Esophagus muscularis mucosa (tissue), 4 donors: ENCODE results near the gene IFT57. TPM values are rescaled to one million over a fixed set of nuclear protein-coding genes. Genes with fewer than 3 reads are reported as not detected.

ENCODE experiments used
- DNase-seq: peaks from one replicate; pipeline ENCODE4 v3.0.0-alpha.2; 2017; ENCODE audit errors: extremely low spot score
- H3K27ac ChIP-seq, 4 donors: fragments of 200-600 bp; sonication (generic); replicated peaks in 1 of 4; 1 replicate in 3 of 4; 2 replicates in 1 of 4; pipeline ENCODE4 v1.5.1; 2016 to 2019; ENCODE audit warnings: mild to moderate bottlenecking in 1 of 4
- H3K27me3 ChIP-seq, 4 donors: fragments of 200-600 bp; sonication (generic); one replicate each; pipeline versions ENCODE4 v1.5.1 to v1.6.0; 2016 to 2019
- H3K36me3 ChIP-seq, 4 donors: fragments of 200-600 bp; sonication (generic); one replicate each; pipeline ENCODE4 v1.5.1; 2016 to 2019
- H3K4me1 ChIP-seq, 4 donors: fragments of 200-600 bp; sonication (generic); one replicate each; pipeline ENCODE4 v1.5.1; 2016 to 2019
- H3K4me3 ChIP-seq, 4 donors: fragments of 200-600 bp; sonication (generic); 1 replicate in 2 of 4; 2 replicates in 2 of 4; pipeline ENCODE4 v1.5.1; 2016 to 2019; ENCODE audit warnings: mild to moderate bottlenecking in 4 of 4, moderate library complexity in 1 of 4
- H3K9me3 ChIP-seq, 4 donors: fragments of 200-600 bp; sonication (generic); 1 replicate in 3 of 4; 2 replicates in 1 of 4; pipeline ENCODE4 v1.5.1; 2016 to 2019
- CTCF ChIP-seq, 3 experiments: fragments of 200-600 bp in 2 of 3; fragments of 450-650 bp in 1 of 3; sonication (generic) in 2 of 3; IDR thresholded peaks; one replicate each; pipeline ENCODE4 v1.5.1; 2017 to 2019; ENCODE audit warnings: antibody characterized with exemption in 3 of 3, mild to moderate bottlenecking in 2 of 3, moderate library complexity in 1 of 3
- EP300 ChIP-seq: sonication (generic); formaldehyde crosslinking; IDR thresholded peaks from one replicate; pipeline ENCODE4 v1.6.1; 2017; ENCODE audit warnings: antibody characterized with exemption
- POLR2A ChIP-seq: fragments of 450-650 bp; IDR thresholded peaks from one replicate; pipeline ENCODE4 v1.6.1; 2017; ENCODE audit warnings: antibody characterized with exemption, moderate library complexity, mild to moderate bottlenecking, low read depth
- POLR2AphosphoS5 ChIP-seq, 2 donors: sonication (generic); formaldehyde crosslinking; IDR thresholded peaks; one replicate each; pipeline ENCODE4 v1.6.1; 2017; ENCODE audit warnings: antibody characterized with exemption in 2 of 2
- WGBS: methylation state at CpG from one replicate; pipeline ENCODE4 v1.1.5; 2018; 5-methylcytosine and 5-hydroxymethylcytosine counted together
- intact Hi-C: fragments of 100-400 bp; cut with DNase I; formaldehyde crosslinking; loops from one replicate; pipeline ENCODE4 v1.15.1; 2023
- total RNA-seq, 4 donors: library from RNA; depleted of rRNA; stranded (reverse); fragments of >200 nt; gene quantifications; one replicate each; pipeline versions ENCODE4 v1.1.0 to v1.2.1, GENCODE V29; 2016

IFT57 gene
- total RNA-seq, 4 donors from 2014 or later = 52.3 to 82.4 (median 61.4) TPM

GRCh38 chr3:108122276-108122675 lies 99.9 kb downstream of the IFT57 start:
- 86% methylated on average over 3 of the region's 3 CpGs for WGBS
- no peaks in the 10 kb centered on the region for H3K27me3 ChIP-seq
- peaks cover 0 to 6% (median under 1%) of the 10 kb centered on the region in 4 donors for H3K4me1 ChIP-seq
- DNase-seq = no peak
- H3K27ac ChIP-seq = no peak overlapping the region
- no peaks in the 10 kb centered on the region for H3K9me3 ChIP-seq
- H3K36me3 ChIP-seq = no peaks in the 10 kb centered on the region
- TF ChIP-seq CTCF (IDR thresholded peaks at IDR 0.05) (no peak), POLR2A (no peak), EP300 (no peak), POLR2AphosphoS5 (IDR thresholded peaks at IDR 0.05) (no peak)
- no peak overlapping the region for H3K4me3 ChIP-seq
- intact Hi-C loops = no loop called here

DNA sequence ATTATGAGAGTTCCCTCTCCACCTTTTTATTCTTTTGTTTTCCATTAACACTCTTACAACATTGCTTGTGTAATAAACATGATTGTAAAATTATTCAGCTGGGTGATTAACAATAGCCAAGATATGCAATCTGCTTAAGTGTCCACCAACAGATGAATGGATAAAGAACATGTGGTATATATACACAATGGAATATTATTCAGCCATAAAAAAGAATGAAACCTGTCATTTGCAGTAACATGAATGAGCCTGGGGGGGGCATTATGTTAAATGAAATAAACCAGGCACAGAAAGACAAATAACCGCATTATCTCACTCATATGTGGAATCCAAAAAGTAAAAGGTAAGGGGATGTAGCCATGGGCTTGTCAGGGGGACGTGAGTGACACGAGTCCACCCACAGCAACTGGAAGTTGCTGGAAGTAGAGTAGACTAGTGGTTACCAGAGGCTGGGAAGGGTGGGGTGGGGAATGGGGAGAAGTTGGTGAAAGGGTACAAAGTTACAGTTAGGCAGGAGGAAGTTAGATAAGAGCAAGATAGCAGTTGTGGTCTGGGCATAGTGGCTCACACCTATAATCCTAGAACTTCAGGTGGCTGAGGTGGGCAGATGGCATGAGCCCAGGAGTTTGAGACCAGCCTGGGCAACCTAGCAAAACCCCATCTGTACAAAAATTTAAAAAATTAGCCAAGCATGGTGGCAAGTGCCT lies 102.7 kb downstream of the IFT57 start:
- Histone ChIP-seq H3K4me3 (no peak overlapping the region), H3K27me3 (no peaks in the 10 kb centered on the region), H3K36me3 (no peaks in the 10 kb centered on the region), H3K9me3 (no peaks in the 10 kb centered on the region), H3K4me1 (peaks cover 0 to 9% (median 2%) of the 10 kb centered on the region in 4 donors), H3K27ac (no peak overlapping the region)
- intact Hi-C loops = no loop called here
- WGBS = 89% methylated on average over 3 of the region's 3 CpGs
- TF ChIP-seq EP300 = no peak
- TF ChIP-seq POLR2AphosphoS5 (IDR thresholded peaks at IDR 0.05) = no peak
- TF ChIP-seq POLR2A = no peak
- TF ChIP-seq CTCF (IDR thresholded peaks at IDR 0.05) = no peak
- DNase-seq = no peak

DNA sequence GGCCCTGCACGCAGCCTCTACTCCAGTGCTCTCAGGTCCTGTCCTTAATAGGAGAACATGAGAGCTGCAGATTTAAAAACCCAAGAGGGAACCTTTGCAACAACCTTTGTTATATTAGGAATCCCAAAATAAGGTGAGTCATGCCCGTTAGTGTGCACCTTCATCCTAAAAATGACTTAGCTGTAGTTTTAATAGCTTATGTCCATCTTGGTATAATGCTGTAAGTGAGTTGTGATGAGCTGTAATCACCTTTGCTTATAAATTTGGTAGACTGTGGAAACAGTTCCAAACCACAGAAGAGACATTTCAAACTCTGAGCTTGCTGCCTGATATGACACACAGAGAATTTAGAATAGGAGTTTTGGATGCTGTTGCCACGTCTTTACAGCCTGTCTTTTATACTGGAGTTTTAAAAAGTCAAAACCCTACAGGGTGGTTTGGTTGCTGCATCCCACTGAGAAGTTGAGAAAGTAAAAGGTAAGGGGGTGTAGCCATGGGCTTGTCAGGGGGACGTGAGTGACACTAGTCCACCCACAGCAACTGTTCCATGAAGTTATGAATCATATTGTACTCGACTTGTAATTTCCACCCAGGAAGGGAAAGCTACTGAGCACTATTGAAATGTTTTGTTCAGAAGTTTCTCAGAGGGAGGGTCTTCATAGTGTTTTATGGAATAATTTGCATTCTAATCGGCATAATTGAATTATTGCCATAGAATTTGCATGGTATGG lies 104.0 kb downstream of the IFT57 start:
- no peak for TF ChIP-seq POLR2A
- no peak for TF ChIP-seq POLR2AphosphoS5 (IDR thresholded peaks at IDR 0.05)
- no peak for TF ChIP-seq CTCF (IDR thresholded peaks at IDR 0.05)
- no peak for TF ChIP-seq EP300
- no peaks in the 10 kb centered on the region for H3K36me3 ChIP-seq
- H3K9me3 ChIP-seq = no peaks in the 10 kb centered on the region
- H3K27ac ChIP-seq = no peak overlapping the region
- WGBS = 76% methylated on average over 6 of the region's 6 CpGs
- no peaks in the 10 kb centered on the region for H3K27me3 ChIP-seq
- no peak for DNase-seq
- H3K4me1 ChIP-seq = peaks cover 0 to 9% (median 2%) of the 10 kb centered on the region in 4 donors
- intact Hi-C loops = no loop called here
- H3K4me3 ChIP-seq = no peak overlapping the region

DNA sequence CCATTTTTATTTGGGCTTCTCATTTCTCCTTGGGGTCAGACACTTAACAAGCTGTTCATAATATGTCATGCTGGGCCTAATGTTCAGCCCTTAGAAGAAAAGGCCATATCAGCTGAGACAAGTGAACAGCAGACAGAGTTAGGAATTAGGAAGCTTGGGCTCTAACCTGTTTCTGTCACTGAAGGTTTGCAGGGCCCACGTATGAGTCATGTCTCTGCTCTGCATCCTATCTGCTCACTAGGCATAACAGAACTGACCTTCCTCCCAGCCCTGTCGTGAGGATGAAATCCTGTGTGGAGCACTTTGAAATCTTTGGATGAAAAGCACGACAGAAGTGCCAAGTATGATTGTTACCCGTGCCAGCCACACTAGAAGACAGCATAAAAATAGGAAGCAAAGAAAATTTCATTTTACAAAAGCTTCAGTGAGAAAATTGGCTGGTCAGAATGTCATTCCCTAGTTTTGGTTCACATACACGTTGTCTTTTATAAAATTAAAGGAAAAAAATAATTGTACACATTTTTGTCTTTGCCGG lies 104.9 kb downstream of the IFT57 start:
- TF ChIP-seq CTCF (IDR thresholded peaks at IDR 0.05) (no peak), POLR2AphosphoS5 (IDR thresholded peaks at IDR 0.05) (no peak), EP300 (no peak), POLR2A (no peak)
- intact Hi-C loops = no loop called here
- Histone ChIP-seq H3K9me3 (no peaks in the 10 kb centered on the region), H3K4me1 (peaks cover 0 to 9% (median 2%) of the 10 kb centered on the region in 4 donors), H3K27ac (no peak overlapping the region), H3K27me3 (no peaks in the 10 kb centered on the region), H3K4me3 (no peak overlapping the region), H3K36me3 (no peaks in the 10 kb centered on the region)
- 56% methylated on average over 6 of the region's 6 CpGs for WGBS
- DNase-seq = no peak
